Nephron (organoid): ENCODE results near the gene KANK4.

ENCODE experiments used
- H3K27ac Mint-ChIP-seq, 3 experiments: 2 replicates each; pipeline ENCODE4 v1.8.0; 2020; ENCODE audit warnings: mixed read lengths in 3 of 3, mild to moderate bottlenecking in 2 of 3, moderate library complexity in 1 of 3
- H3K27me3 Mint-ChIP-seq: 2 replicates; pipeline ENCODE4 v1.8.0; 2021; ENCODE audit warnings: low read depth, mild to moderate bottlenecking, moderate library complexity, mixed read lengths
- H3K36me3 Mint-ChIP-seq: 2 replicates; pipeline ENCODE4 v1.8.0; 2020; ENCODE audit warnings: low read depth, mixed read lengths
- H3K4me1 Mint-ChIP-seq: 2 replicates; pipeline ENCODE4 v1.8.0; 2020; ENCODE audit warnings: mixed read lengths
- H3K4me3 Mint-ChIP-seq, 3 experiments: 2 replicates each; pipeline ENCODE4 v1.8.0; 2020; ENCODE audit warnings: mild to moderate bottlenecking in 3 of 3, mixed read lengths in 3 of 3, moderate library complexity in 2 of 3
- H3K9me3 Mint-ChIP-seq: 2 replicates; pipeline ENCODE4 v1.8.0; 2020; ENCODE audit warnings: mixed read lengths
- CTCF ChIP-seq, 3 experiments: fragments of 200-600 bp; sonication (generic); IDR thresholded peaks; one replicate each; pipeline ENCODE4 v1.5.0; 2021; ENCODE audit warnings: antibody characterized with exemption in 3 of 3; ENCODE audit not compliant: unreplicated experiment in 3 of 3

The KANK4 gene

GRCh38 chr1:62342270-62342669 lies 23.0 kb upstream of the KANK4 start:
- peaks cover 7% of the 10 kb centered on the region for H3K27me3 Mint-ChIP-seq

GRCh38 chr1:62341615-62342014 lies 22.4 kb upstream of the KANK4 start:
- peak overlapping the region; percentile 4 to 72 (median 47) for H3K27ac Mint-ChIP-seq
- no peak overlapping the region for H3K4me3 Mint-ChIP-seq
- H3K4me1 Mint-ChIP-seq, result peaks cover 42% of the 10 kb centered on the region
- H3K36me3 Mint-ChIP-seq, result no peaks in the 10 kb centered on the region
- no peaks in the 10 kb centered on the region for H3K9me3 Mint-ChIP-seq
- H3K27me3 Mint-ChIP-seq, result peaks cover 7% of the 10 kb centered on the region
- no peak for TF ChIP-seq CTCF (IDR thresholded peaks at IDR 0.05; ENCODE audit: unreplicated experiment in 3 of 3)

More at GRCh38 chr1:62342270-62342669, 23.0 kb upstream of the KANK4 start:
- Mint-ChIP-seq H3K36me3 (no peaks in the 10 kb centered on the region), H3K27ac (no peak overlapping the region), H3K4me3 (no peak overlapping the region), H3K9me3 (no peaks in the 10 kb centered on the region), H3K4me1 (peaks cover 40% of the 10 kb centered on the region)
- TF ChIP-seq CTCF (IDR thresholded peaks at IDR 0.05; ENCODE audit: unreplicated experiment in 3 of 3), result no peak

DNA sequence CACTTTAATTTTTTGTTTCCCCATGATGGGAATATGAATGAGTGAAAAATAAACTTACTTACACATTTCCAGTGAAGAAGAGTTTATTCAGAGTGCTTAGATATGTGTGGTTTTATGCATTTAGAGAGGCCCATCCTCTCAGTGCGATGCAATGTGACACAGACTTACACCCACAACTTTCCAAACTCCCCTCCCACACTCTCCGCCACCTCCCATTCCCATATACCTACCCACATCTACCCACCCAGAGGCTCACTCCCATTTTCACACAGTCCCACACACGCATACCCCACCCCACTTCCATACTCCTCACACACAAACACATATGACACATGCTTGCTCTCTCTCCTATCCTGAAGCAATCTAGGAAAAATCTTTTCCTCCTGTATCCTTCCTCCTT lies 21.9 kb upstream of the KANK4 start:
- TF ChIP-seq CTCF (IDR thresholded peaks at IDR 0.05; ENCODE audit: unreplicated experiment in 3 of 3), result no peak
- Mint-ChIP-seq H3K4me3 (no peak overlapping the region), H3K27ac (peak overlapping the region; percentile 4 to 72 (median 47)), H3K27me3 (peaks cover 7% of the 10 kb centered on the region), H3K36me3 (no peaks in the 10 kb centered on the region), H3K9me3 (no peaks in the 10 kb centered on the region), H3K4me1 (peaks cover 47% of the 10 kb centered on the region)

- H3K27ac Mint-ChIP-seq, result peak overlapping the region; percentile 93 to 98 (median 98)
- peaks cover 57% of the 10 kb centered on the region for H3K4me1 Mint-ChIP-seq
- H3K4me3 Mint-ChIP-seq, result peak overlapping the region; percentile 13 to 43 (median 14)
- H3K9me3 Mint-ChIP-seq, result peaks cover 5% of the 10 kb centered on the region
- TF ChIP-seq CTCF (IDR thresholded peaks at IDR 0.05; ENCODE audit: unreplicated experiment in 3 of 3), result peak; percentile 25 to 38 (median 35)
- H3K36me3 Mint-ChIP-seq, result no peaks in the 10 kb centered on the region
- peaks cover 6% of the 10 kb centered on the region for H3K27me3 Mint-ChIP-seq
These were observed 18.7 kb upstream of the KANK4 start for GRCh38 chr1:62337706-62338631.

DNA sequence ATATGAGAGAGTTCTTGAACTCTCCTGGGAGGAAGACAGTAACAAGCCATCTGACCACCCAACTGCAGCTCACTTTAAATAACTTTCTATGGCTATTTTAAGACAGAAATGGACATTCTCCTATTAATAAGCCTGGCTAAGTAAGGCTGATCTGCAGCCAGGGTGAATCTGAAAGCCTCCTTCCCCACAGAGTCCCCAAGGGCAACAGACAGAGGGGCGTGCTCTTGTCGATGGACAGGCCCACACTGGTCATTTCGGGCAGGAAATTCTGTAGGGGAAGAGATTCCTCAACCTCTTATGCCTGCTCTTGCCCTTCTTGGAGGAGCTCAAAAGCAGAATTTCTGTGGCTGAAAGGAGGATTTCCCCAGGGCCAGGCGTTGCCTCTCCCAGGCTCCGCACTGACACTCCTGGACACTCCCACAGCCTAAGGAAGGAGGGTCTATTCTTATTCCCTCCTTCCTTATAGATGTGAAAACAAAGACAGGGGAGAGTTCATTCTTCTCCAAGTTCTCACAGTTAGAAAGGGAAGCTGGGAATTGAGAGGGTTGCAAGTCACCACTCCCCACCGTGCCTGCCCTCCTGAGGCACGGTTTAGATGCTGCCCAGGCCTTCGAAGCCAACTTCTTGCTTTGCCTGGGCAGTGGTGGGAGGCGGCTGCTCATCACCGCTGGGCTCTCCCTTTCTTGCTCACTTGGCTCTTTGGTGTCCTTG lies 17.9 kb upstream of the KANK4 start:
- Mint-ChIP-seq H3K4me3 (no peak overlapping the region), H3K4me1 (peaks cover 54% of the 10 kb centered on the region), H3K27ac (peak overlapping the region; percentile 93 to 98 (median 98)), H3K9me3 (peaks cover 5% of the 10 kb centered on the region), H3K27me3 (peaks cover 6% of the 10 kb centered on the region), H3K36me3 (no peaks in the 10 kb centered on the region)
- no peak for TF ChIP-seq CTCF (IDR thresholded peaks at IDR 0.05; ENCODE audit: unreplicated experiment in 3 of 3)
